Esophagus (tissue), 2 donors: ENCODE results near the gene PIRT. TPM values are rescaled to one million over a fixed set of nuclear protein-coding genes. Genes with fewer than 3 reads are reported as not detected.
"Not testable (repeated sequence)": the region's sequence is repeated elsewhere in the genome, so short reads cannot be mapped to it uniquely, and the experiment has no call there.

Experiments
- H3K27ac ChIP-seq, 2 donors: one replicate each; pipeline ENCODE4 v1.5.1; 2013; ENCODE audit warnings: low read depth in 2 of 2, mild to moderate bottlenecking in 2 of 2, inconsistent platforms in 1 of 2, low read length in 1 of 2, moderate library complexity in 1 of 2
- H3K27me3 ChIP-seq, 2 donors: one replicate each; pipeline ENCODE4 v1.6.1; 2013; ENCODE audit warnings: low read length in 2 of 2, control low read depth in 1 of 2, mild to moderate bottlenecking in 1 of 2; ENCODE audit not compliant: insufficient read depth in 2 of 2, control insufficient read depth in 1 of 2
- H3K36me3 ChIP-seq, 2 donors: one replicate each; pipeline ENCODE4 v1.6.1; 2013; ENCODE audit warnings: low read length in 1 of 2; ENCODE audit not compliant: control insufficient read depth in 2 of 2, insufficient read depth in 2 of 2
- H3K4me1 ChIP-seq, 2 donors: one replicate each; pipeline ENCODE4 v1.6.1; 2013; ENCODE audit warnings: low read length in 1 of 2; ENCODE audit not compliant: control insufficient read depth in 2 of 2, insufficient read depth in 2 of 2
- H3K4me3 ChIP-seq, 2 donors: one replicate each; pipeline ENCODE4 v1.5.1; 2013; ENCODE audit warnings: low read length in 2 of 2, mild to moderate bottlenecking in 2 of 2, low read depth in 1 of 2, moderate library complexity in 1 of 2
- H3K9me3 ChIP-seq, 2 donors: one replicate each; pipeline ENCODE4 v1.6.1; 2013; ENCODE audit warnings: mild to moderate bottlenecking in 2 of 2, low read depth in 1 of 2, low read length in 1 of 2, moderate library complexity in 1 of 2; ENCODE audit not compliant: control insufficient read depth in 2 of 2, insufficient read depth in 1 of 2
- WGBS, 2 donors: extraction: QIAGEN DNeasy Blood & Tissue Kit; methylation state at CpG; one replicate each; pipeline ENCODE4 v1.1.7; 2013; 5-methylcytosine and 5-hydroxymethylcytosine counted together
- polyA plus RNA-seq, 2 donors: library from polyadenylated mRNA; stranded (reverse); fragments of 200-250 nt; gene quantifications; one replicate each; pipeline ENCODE4 v1.2.3, GENCODE V29; 2013
- donor health status: healthy with polysubstance abuse.
- donor health status: Bipolar disorder and iron deficiency.

PIRT gene
- polyA plus RNA-seq, 2 donors: 0.01 TPM; not detected in 1

DNA sequence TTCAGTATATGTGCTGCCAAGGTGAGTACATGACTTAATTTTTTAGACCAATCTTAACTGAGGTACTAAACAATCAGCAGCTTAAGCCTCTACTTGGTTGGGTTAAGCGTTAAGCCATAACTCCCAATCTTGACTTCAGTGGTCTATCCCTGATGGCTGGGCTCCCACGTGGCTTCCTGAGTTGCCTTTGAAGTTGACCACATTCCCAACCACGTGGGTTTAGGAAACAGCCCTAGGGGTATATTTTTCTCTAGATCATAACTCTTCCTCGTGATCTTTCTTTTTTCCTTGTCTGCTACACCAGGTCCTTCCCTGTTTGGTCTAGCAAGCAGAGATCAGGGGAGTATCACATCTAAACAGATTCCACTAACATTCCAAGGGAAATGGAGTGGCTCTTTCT lies 20.1 kb upstream of the PIRT start:
- Histone ChIP-seq H3K4me1 (no peaks in the 10 kb centered on the region), H3K4me3 (no peak overlapping the region), H3K9me3 (peaks cover 0 to 3% of the 10 kb centered on the region in 2 donors), H3K27ac (no peak overlapping the region), H3K36me3 (no peaks in the 10 kb centered on the region), H3K27me3 (no peaks in the 10 kb centered on the region)
- WGBS, 2 donors: 43 to 45% methylated on average over 4 of the region's 4 CpGs

DNA sequence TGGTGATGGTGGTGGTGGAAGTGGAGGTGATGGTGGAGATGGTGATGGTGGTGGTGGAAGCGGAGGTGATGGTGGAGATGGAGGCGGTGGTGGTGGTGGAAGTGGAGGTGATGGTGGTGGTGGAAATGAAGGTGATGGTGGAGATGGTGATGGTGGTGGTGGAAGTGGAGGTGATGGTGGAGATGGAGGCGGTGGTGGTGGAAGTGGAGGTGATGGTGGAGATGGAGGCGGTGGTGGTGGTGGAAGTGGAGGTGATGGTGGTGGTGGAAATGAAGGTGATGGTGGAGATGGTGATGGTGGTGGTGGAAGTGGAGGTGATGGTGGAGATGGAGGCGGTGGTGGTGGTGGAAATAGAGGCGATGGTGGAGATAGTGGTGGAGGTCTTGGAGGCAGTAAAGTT lies 8.7 kb upstream of the PIRT start:
- WGBS, 2 donors: 89 to 98% methylated on average over 6 of the region's 6 CpGs
- H3K4me3 ChIP-seq, H3K9me3 ChIP-seq, H3K4me1 ChIP-seq, H3K27ac ChIP-seq, H3K27me3 ChIP-seq, H3K36me3 ChIP-seq: not testable (repeated sequence)

- Histone ChIP-seq H3K27ac (no peak overlapping the region), H3K36me3 (no peaks in the 10 kb centered on the region), H3K4me1 (no peaks in the 10 kb centered on the region), H3K9me3 (no peaks in the 10 kb centered on the region), H3K4me3 (no peak overlapping the region), H3K27me3 (no peaks in the 10 kb centered on the region)
- whole genome bisulfite sequencing, 2 donors: 16 to 18% methylated on average over 6 of the region's 6 CpGs
Observed at GRCh38 chr17:10845388-10845751, 7.5 kb upstream of the PIRT start.

GRCh38 chr17:10844621-10845387 lies 6.9 kb upstream of the PIRT start:
- Histone ChIP-seq H3K4me1 (no peaks in the 10 kb centered on the region), H3K27me3 (no peaks in the 10 kb centered on the region), H3K36me3 (no peaks in the 10 kb centered on the region), H3K4me3 (peak overlapping the region; percentile 48 to 62), H3K27ac (peak overlapping the region in 1 of 2 donors; percentile 34), H3K9me3 (no peaks in the 10 kb centered on the region)
- WGBS, 2 donors: 5 to 7% methylated on average over 28 of the region's 28 CpGs

DNA sequence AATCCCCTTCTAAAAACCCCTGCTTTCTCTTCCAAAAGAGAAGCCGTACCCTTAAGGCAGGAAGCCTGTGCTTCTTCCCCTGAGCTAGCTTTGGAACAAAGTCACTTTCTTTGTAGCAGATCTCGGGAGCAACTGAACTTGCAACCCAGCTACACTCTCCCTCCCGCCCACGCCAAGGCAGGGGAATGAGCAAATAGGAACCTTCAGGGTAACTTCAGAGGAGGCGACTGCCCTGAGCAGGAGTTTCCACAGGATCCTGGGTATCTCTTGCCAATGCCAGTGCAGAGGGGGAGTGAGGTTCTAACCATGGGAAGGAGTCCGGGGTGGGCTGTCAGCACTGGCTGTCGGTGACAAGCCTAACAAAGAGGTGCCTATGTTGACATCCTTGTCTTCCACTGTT lies 5.9 kb upstream of the PIRT start:
- 34 to 44% methylated on average over 7 of the region's 7 CpGs for WGBS, 2 donors
- Histone ChIP-seq H3K27ac (no peak overlapping the region), H3K4me3 (no peak overlapping the region), H3K27me3 (no peaks in the 10 kb centered on the region), H3K9me3 (no peaks in the 10 kb centered on the region), H3K4me1 (no peaks in the 10 kb centered on the region), H3K36me3 (no peaks in the 10 kb centered on the region)

GRCh38 chr17:10842658-10843057 lies 4.8 kb upstream of the PIRT start:
- no peaks in the 10 kb centered on the region for H3K4me1 ChIP-seq
- WGBS, 2 donors: 55 to 61% methylated on average over 4 of the region's 4 CpGs
- no peaks in the 10 kb centered on the region for H3K27me3 ChIP-seq
- H3K4me3 ChIP-seq: no peak overlapping the region
- no peak overlapping the region for H3K27ac ChIP-seq
- no peaks in the 10 kb centered on the region for H3K36me3 ChIP-seq
- no peaks in the 10 kb centered on the region for H3K9me3 ChIP-seq

- H3K27ac ChIP-seq: no peak overlapping the region
- WGBS, 2 donors: 77 to 79% methylated on average over 5 of the region's 5 CpGs
- H3K36me3 ChIP-seq: no peaks in the 10 kb centered on the region
- no peaks in the 10 kb centered on the region for H3K27me3 ChIP-seq
- H3K9me3 ChIP-seq: no peaks in the 10 kb centered on the region
- no peak overlapping the region for H3K4me3 ChIP-seq
- no peaks in the 10 kb centered on the region for H3K4me1 ChIP-seq
Observed at GRCh38 chr17:10838682-10839081, 795 bp upstream of the PIRT start.

- no peaks in the 10 kb centered on the region for H3K36me3 ChIP-seq
- H3K4me1 ChIP-seq: no peaks in the 10 kb centered on the region
- H3K9me3 ChIP-seq: no peaks in the 10 kb centered on the region
- no peak overlapping the region for H3K27ac ChIP-seq
- no peak overlapping the region for H3K4me3 ChIP-seq
- H3K27me3 ChIP-seq: no peaks in the 10 kb centered on the region
- 49 to 51% methylated on average over 15 of the region's 15 CpGs for whole genome bisulfite sequencing, 2 donors
Observed at GRCh38 chr17:10836966-10837590, 809 bp downstream of the PIRT start.

GRCh38 chr17:10836145-10836544 lies 1.7 kb downstream of the PIRT start:
- Histone ChIP-seq H3K36me3 (no peaks in the 10 kb centered on the region), H3K4me1 (no peaks in the 10 kb centered on the region), H3K9me3 (no peaks in the 10 kb centered on the region), H3K27me3 (no peaks in the 10 kb centered on the region), H3K27ac (no peak overlapping the region), H3K4me3 (no peak overlapping the region)
- WGBS, 2 donors: 83 to 89% methylated on average over 7 of the region's 7 CpGs

GRCh38 chr17:10831696-10832095 lies 6.2 kb downstream of the PIRT start:
- H3K9me3 ChIP-seq: no peaks in the 10 kb centered on the region
- 86 to 89% methylated on average over 5 of the region's 5 CpGs for WGBS, 2 donors
- H3K4me1 ChIP-seq: no peaks in the 10 kb centered on the region
- H3K27me3 ChIP-seq: no peaks in the 10 kb centered on the region
- no peak overlapping the region for H3K27ac ChIP-seq
- no peak overlapping the region for H3K4me3 ChIP-seq
- no peaks in the 10 kb centered on the region for H3K36me3 ChIP-seq
